Measurements from ENCODE around the gene ARSJ. TPM values are rescaled to one million over a fixed set of nuclear protein-coding genes. Genes with fewer than 3 reads are reported as not detected.

ARSJ gene
- 4.6 to 5.5 TPM (median 5.1 TPM) in 5 replicates for total RNA-seq (2022; extraction: Qiagen RNA extraction; ENCODE audit: low read depth)

DNA sequence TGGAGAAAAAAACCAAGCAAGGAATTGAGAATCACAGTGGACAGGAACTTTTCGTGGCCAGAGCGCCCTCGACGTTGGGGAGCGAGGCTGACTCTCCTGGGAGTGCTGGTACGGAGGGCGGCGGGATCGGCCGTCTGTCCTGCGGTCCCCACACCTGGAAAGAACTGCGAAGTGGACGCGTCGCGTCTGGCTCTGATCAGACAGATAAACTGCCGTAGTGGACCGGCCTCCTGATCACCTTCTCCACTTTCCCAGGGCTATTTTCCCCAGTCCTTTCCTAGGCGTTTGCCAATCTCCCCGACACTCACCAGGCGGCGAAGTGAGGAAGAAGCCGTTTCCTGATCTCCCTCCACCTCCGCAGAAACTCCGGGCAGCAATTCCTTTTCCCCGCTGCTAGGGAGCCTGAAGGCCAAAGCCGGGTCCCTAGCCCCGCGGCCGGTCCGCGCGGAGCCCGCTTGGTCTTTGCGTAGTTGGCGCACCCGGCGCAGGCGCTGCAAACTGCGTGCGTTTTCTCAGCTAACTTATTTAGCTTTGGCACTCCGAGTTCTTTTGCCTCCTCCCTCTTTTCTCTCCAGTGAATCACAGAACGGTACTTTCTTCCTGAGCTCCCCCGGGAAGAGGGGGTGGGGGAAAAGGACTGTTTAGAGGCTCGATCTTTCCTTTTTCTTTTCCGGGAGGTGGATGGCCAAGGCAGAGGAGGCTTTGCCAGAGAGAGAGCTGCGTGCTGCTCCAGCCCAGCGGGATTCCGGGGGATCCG, at the start of gene ARSJ:
Gene ARSJ (minus strand): TSS at position 500 of the 757 bp plus-strand sequence. CDS start 813 bp downstream, outside the sequence.

Other genes with a start within 250 kb of the ARSJ start
- gene CAMK2D, start 217.9 kb downstream of the ARSJ start, total RNA-seq (2022; extraction: Qiagen RNA extraction; ENCODE audit: low read depth), result 14.7 to 22.6 TPM (median 17.5 TPM) in 5 replicates

Measured in A549 treated with RU486 at 1 μM for 4 hours (cell line).